A172 (cell line): ENCODE measurements around the gene PLXNA2. TPM values are rescaled to one million over a fixed set of nuclear protein-coding genes. Genes with fewer than 3 reads are reported as not detected.
A peak's percentile ranks its signal among the peaks of the same experiment; 100 is the strongest.

Source experiments
- DNase-seq: peaks from one replicate; pipeline ENCODE4 v3.0.0-alpha.2; 2015; ENCODE audit warnings: low spot score
- total RNA-seq: library from RNA; depleted of rRNA; stranded (reverse); fragments of >200 nt; shearing (Covaris generic); gene quantifications from 2 replicates; pipeline ENCODE4 v1.2.3, GENCODE V29; 2014

The PLXNA2 gene
- total RNA-seq, 1 experiment from 2014 or later = 15.8 TPM

GRCh38 chr1:208206092-208206698, 38.0 kb downstream of the PLXNA2 start:
- no peak for DNase-seq

GRCh38 chr1:208205216-208206013, 38.8 kb downstream of the PLXNA2 start:
- no peak for DNase-seq

GRCh38 chr1:208204779-208205178, 39.4 kb downstream of the PLXNA2 start:
- no peak for DNase-seq

- DNase-seq = peak; percentile 54
These were observed 40.2 kb downstream of the PLXNA2 start for GRCh38 chr1:208203848-208204609.

GRCh38 chr1:208203127-208203847, 40.9 kb downstream of the PLXNA2 start:
- DNase-seq = peak; percentile 89

- DNase-seq = no peak
These were observed 41.7 kb downstream of the PLXNA2 start for GRCh38 chr1:208202333-208202995.

- peak; percentile 100 for DNase-seq
These were observed 43.0 kb downstream of the PLXNA2 start for GRCh38 chr1:208201229-208201628.

GRCh38 chr1:208200116-208200515, 44.1 kb downstream of the PLXNA2 start:
- DNase-seq = no peak

GRCh38 chr1:208198236-208198635, 45.9 kb downstream of the PLXNA2 start:
- no peak for DNase-seq

GRCh38 chr1:208194944-208195343, 49.2 kb downstream of the PLXNA2 start:
- DNase-seq = no peak

GRCh38 chr1:208192995-208193394, 51.2 kb downstream of the PLXNA2 start:
- DNase-seq = no peak

GRCh38 chr1:208190784-208191183, 53.4 kb downstream of the PLXNA2 start:
- no peak for DNase-seq

GRCh38 chr1:208189716-208190115, 54.5 kb downstream of the PLXNA2 start:
- no peak for DNase-seq

GRCh38 chr1:208189183-208189582, 55.0 kb downstream of the PLXNA2 start:
- DNase-seq = peak; percentile 50

GRCh38 chr1:208188607-208189006, 55.6 kb downstream of the PLXNA2 start:
- DNase-seq = no peak

- no peak for DNase-seq
These were observed 56.6 kb downstream of the PLXNA2 start for GRCh38 chr1:208187499-208188041.

- DNase-seq = peak; percentile 81
These were observed 58.4 kb downstream of the PLXNA2 start for GRCh38 chr1:208185801-208186231.

- DNase-seq = peak; percentile 68
These were observed 59.1 kb downstream of the PLXNA2 start for GRCh38 chr1:208184966-208185654.

GRCh38 chr1:208183977-208184911, 59.9 kb downstream of the PLXNA2 start:
- DNase-seq = peak; percentile 99
